HL-60 (cell line): ENCODE measurements around the gene ZNF300.
"Not testable (repeated sequence)": the region's sequence is repeated elsewhere in the genome, so short reads cannot be mapped to it uniquely, and the experiment has no call there.

Experiments
- CTCF ChIP-seq: IDR thresholded peaks from one replicate; pipeline ENCODE4 v1.5.1; 2011; ENCODE audit warnings: low read length, control low read depth, inconsistent platforms; ENCODE audit not compliant: insufficient read depth
- GABPA ChIP-seq: IDR thresholded peaks from 2 replicates; pipeline ENCODE4 v1.6.1; 2012; ENCODE audit warnings: low read depth
- POLR2AphosphoS5 ChIP-seq: IDR thresholded peaks from 2 replicates; pipeline ENCODE4 v1.6.1; 2012; ENCODE audit warnings: low read depth
- SPI1 ChIP-seq: IDR thresholded peaks from 2 replicates; pipeline ENCODE4 v1.6.1; 2012; ENCODE audit warnings: low read depth, mild to moderate bottlenecking, borderline replicate concordance
- TF ChIP-seq, protein P1 (sequence below): IDR thresholded peaks from 2 replicates; pipeline ENCODE4 v1.6.1; 2012; ENCODE audit warnings: low read depth; ENCODE audit not compliant: insufficient replicate concordance

GRCh38 chr5:150846308-150846653 is 58.5 kb downstream of the ZNF300 start, which contains the start of gene IRGM:
- not testable (repeated sequence) for TF ChIP-seq CTCF, POLR2AphosphoS5, GABPA, SPI1
- TF ChIP-seq, protein P1, sequence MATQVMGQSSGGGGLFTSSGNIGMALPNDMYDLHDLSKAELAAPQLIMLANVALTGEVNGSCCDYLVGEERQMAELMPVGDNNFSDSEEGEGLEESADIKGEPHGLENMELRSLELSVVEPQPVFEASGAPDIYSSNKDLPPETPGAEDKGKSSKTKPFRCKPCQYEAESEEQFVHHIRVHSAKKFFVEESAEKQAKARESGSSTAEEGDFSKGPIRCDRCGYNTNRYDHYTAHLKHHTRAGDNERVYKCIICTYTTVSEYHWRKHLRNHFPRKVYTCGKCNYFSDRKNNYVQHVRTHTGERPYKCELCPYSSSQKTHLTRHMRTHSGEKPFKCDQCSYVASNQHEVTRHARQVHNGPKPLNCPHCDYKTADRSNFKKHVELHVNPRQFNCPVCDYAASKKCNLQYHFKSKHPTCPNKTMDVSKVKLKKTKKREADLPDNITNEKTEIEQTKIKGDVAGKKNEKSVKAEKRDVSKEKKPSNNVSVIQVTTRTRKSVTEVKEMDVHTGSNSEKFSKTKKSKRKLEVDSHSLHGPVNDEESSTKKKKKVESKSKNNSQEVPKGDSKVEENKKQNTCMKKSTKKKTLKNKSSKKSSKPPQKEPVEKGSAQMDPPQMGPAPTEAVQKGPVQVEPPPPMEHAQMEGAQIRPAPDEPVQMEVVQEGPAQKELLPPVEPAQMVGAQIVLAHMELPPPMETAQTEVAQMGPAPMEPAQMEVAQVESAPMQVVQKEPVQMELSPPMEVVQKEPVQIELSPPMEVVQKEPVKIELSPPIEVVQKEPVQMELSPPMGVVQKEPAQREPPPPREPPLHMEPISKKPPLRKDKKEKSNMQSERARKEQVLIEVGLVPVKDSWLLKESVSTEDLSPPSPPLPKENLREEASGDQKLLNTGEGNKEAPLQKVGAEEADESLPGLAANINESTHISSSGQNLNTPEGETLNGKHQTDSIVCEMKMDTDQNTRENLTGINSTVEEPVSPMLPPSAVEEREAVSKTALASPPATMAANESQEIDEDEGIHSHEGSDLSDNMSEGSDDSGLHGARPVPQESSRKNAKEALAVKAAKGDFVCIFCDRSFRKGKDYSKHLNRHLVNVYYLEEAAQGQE: not testable (repeated sequence)
